OCI-LY1 (cell line): Measurements from ENCODE around the gene HRAS.
A peak's percentile ranks its signal among the peaks of the same experiment; 100 is the strongest.

Experiments
- H2AFZ ChIP-seq: fragments of 200-600 bp; sonication (generic), shearing (Covaris generic); 2 replicates; pipeline ENCODE4 v1.6.0; 2014; ENCODE audit warnings: antibody characterized with exemption, mild to moderate bottlenecking, low read length
- H3F3A ChIP-seq: fragments of 200-600 bp; sonication (generic), shearing (Covaris generic); 2 replicates; pipeline ENCODE4 v1.6.0; 2014; ENCODE audit warnings: mild to moderate bottlenecking, antibody characterized with exemption, low read length, moderate library complexity; ENCODE audit not compliant: insufficient read depth
- H3K27ac ChIP-seq: fragments of 200-600 bp; sonication (generic); 2 replicates; pipeline ENCODE4 v1.5.1; 2014; ENCODE audit warnings: low read length, mixed run types, mild to moderate bottlenecking, low read depth; ENCODE audit not compliant: poor library complexity, severe bottlenecking
- H3K27me3 ChIP-seq: fragments of 200-600 bp; sonication (generic); 2 replicates; pipeline ENCODE4 v1.6.0; 2014; ENCODE audit warnings: antibody characterized with exemption, mild to moderate bottlenecking, low read length, moderate library complexity; ENCODE audit not compliant: insufficient read depth
- H3K36me3 ChIP-seq: fragments of 200-600 bp; sonication (generic); 2 replicates; pipeline ENCODE4 v1.6.1; 2014; ENCODE audit warnings: mild to moderate bottlenecking, antibody characterized with exemption, low read length, moderate library complexity, mixed read lengths; ENCODE audit not compliant: insufficient read depth
- H3K4me1 ChIP-seq: fragments of 200-600 bp; sonication (generic); 2 replicates; pipeline ENCODE4 v1.5.1; 2014; ENCODE audit warnings: mild to moderate bottlenecking, low read length, moderate library complexity; ENCODE audit not compliant: insufficient read depth, severe bottlenecking
- H3K4me2 ChIP-seq: fragments of 200-600 bp; sonication (generic), shearing (Covaris generic); 2 replicates; pipeline ENCODE4 v1.6.1; 2014; ENCODE audit warnings: low read length
- H3K4me3 ChIP-seq: fragments of 200-600 bp; sonication (generic); 2 replicates; pipeline ENCODE4 v1.5.1; 2014; ENCODE audit warnings: low read length, low read depth, mild to moderate bottlenecking, mixed read lengths; ENCODE audit not compliant: poor library complexity, severe bottlenecking
- H3K79me2 ChIP-seq: fragments of 200-600 bp; shearing (Covaris generic); 2 replicates; pipeline ENCODE4 v1.6.1; 2016; ENCODE audit warnings: mixed run types, low read length, mixed read lengths; ENCODE audit not compliant: insufficient read depth
- H3K9ac ChIP-seq: fragments of 200-600 bp; sonication (generic), shearing (Covaris generic); 2 replicates; pipeline ENCODE4 v1.6.1; 2014; ENCODE audit warnings: mild to moderate bottlenecking, low read length, mixed read lengths
- H3K9me2 ChIP-seq: fragments of 200-600 bp; sonication (generic), shearing (Covaris generic); 2 replicates; pipeline ENCODE4 v1.6.1; 2014; ENCODE audit warnings: low read depth, mild to moderate bottlenecking, low read length, mixed read lengths
- H3K9me3 ChIP-seq: fragments of 200-600 bp; shearing (Covaris generic); 2 replicates; pipeline ENCODE4 v1.6.1; 2014; ENCODE audit warnings: low read length, mixed read lengths
- H4K20me1 ChIP-seq: fragments of 200-600 bp; sonication (generic), shearing (Covaris generic); 2 replicates; pipeline ENCODE4 v1.6.0; 2016; ENCODE audit warnings: mild to moderate bottlenecking, low read length; ENCODE audit not compliant: insufficient read depth
- EZH2 ChIP-seq: fragments of 200-600 bp; sonication (generic), shearing (Covaris generic); IDR thresholded peaks from 2 replicates; pipeline ENCODE4 v1.8.0; 2017; ENCODE audit warnings: borderline replicate concordance, mixed run types, mild to moderate bottlenecking, antibody characterized with exemption, low read length, moderate library complexity, mixed read lengths
- TF ChIP-seq, protein P1 (sequence below): fragments of 200-600 bp; sonication (generic), shearing (Covaris generic); IDR thresholded peaks from 2 replicates; pipeline ENCODE4 v1.5.1; 2017; ENCODE audit warnings: mild to moderate bottlenecking, antibody characterized with exemption, low read length, moderate library complexity, mixed read lengths

HRAS gene

DNA sequence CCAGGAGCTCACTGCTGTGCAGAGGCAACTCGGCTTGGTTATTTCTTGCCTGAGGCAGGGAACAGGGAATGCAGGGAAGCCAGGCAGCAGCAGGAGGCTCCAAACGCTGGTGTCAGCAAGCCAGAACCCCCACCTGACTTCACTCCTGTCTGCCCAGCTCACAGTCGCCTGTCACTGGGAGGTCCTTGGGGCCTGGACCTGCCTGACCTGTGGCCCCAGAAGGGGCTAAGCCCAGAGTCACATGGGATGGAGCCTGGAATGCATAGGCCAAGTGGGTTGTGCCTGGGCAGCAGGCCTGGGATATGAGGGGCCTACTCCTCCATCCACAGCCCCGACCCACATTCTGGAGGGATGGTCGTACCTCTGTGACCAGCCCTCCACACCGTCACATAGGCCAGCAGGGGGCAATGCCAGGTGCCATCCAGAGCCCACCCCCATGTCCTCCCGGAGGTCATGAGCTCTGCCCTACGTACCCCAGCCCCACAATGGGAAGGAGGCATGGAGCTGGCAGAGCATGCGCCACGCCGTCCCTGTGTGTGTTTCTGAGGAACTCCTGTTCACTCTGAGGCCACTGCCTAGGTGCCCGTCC is 30.6 kb upstream of the HRAS start:
- no peaks in the 10 kb centered on the region for H3K9me2 ChIP-seq
- H3K4me2 ChIP-seq, result no peak overlapping the region; the same call in 1 of the 2 replicates
- no peak overlapping the region for H3K27ac ChIP-seq
- H3K79me2 ChIP-seq, result no peaks in the 10 kb centered on the region
- no peaks in the 10 kb centered on the region; the same call in 1 of the 2 replicates for H3K36me3 ChIP-seq
- no peak overlapping the region for H3K9ac ChIP-seq
- peaks cover 5% of the 10 kb centered on the region; the same call in 1 of the 2 replicates for H3K27me3 ChIP-seq
- TF ChIP-seq EZH2, result no peak
- TF ChIP-seq, protein P1, sequence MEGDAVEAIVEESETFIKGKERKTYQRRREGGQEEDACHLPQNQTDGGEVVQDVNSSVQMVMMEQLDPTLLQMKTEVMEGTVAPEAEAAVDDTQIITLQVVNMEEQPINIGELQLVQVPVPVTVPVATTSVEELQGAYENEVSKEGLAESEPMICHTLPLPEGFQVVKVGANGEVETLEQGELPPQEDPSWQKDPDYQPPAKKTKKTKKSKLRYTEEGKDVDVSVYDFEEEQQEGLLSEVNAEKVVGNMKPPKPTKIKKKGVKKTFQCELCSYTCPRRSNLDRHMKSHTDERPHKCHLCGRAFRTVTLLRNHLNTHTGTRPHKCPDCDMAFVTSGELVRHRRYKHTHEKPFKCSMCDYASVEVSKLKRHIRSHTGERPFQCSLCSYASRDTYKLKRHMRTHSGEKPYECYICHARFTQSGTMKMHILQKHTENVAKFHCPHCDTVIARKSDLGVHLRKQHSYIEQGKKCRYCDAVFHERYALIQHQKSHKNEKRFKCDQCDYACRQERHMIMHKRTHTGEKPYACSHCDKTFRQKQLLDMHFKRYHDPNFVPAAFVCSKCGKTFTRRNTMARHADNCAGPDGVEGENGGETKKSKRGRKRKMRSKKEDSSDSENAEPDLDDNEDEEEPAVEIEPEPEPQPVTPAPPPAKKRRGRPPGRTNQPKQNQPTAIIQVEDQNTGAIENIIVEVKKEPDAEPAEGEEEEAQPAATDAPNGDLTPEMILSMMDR, result peak; percentile 28; the same call in 1 of the 2 replicates
- no peak overlapping the region for H2AFZ ChIP-seq
- H3K4me1 ChIP-seq, result peaks cover 33% of the 10 kb centered on the region
- no peaks in the 10 kb centered on the region for H4K20me1 ChIP-seq
- H3K9me3 ChIP-seq, result no peaks in the 10 kb centered on the region
- no peak overlapping the region for H3K4me3 ChIP-seq
- H3F3A ChIP-seq, result no peaks in the 10 kb centered on the region

DNA sequence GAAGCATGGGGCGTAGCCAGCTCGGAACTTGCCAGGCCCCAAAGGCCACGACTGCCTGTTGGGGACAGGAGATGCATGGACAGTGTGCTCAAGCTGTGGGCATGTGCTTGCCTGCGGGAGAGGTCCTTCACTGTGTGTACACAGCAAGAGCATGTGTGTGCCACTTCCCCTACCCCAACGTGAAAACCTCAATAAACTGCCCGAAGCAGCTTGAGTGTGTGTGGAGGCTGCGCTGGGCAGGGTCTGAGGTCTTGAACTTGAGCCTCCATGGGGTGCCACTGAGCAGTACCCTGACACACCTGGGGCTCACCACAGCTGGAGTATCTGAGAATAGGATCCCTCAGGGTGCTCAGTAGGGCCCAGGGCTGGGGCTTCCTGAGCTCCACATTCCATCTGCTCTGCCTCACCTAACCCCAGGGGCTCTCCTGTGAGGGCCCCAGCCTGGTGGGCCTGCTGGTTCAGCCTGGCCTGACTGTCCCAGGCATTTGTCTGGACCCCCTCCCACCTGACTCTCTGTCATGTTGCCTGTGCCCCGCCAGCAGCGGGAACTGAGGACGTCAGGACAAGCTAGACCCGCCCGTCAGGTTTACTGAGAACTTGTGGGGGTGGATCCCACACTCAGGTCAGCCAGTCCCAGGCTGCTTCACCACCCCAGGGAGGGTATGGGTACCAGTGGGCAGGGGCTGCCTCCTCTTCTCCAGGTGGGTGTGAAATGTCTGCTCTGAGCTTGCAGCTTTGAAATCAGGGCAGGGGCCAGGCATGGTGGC is 28.6 kb upstream of the HRAS start:
- Histone ChIP-seq H3K9me3 (no peaks in the 10 kb centered on the region), H3K4me2 (no peak overlapping the region), H3K4me3 (no peak overlapping the region), H3K9me2 (no peaks in the 10 kb centered on the region), H4K20me1 (no peaks in the 10 kb centered on the region), H2AFZ (no peak overlapping the region), H3K79me2 (no peaks in the 10 kb centered on the region), H3K27ac (no peak overlapping the region), H3K36me3 (no peaks in the 10 kb centered on the region; the same call in 1 of the 2 replicates), H3F3A (no peaks in the 10 kb centered on the region), H3K9ac (no peak overlapping the region), H3K4me1 (peaks cover 41% of the 10 kb centered on the region), H3K27me3 (no peaks in the 10 kb centered on the region)
- TF ChIP-seq EZH2, result no peak
- TF ChIP-seq, protein P1, result no peak

DNA sequence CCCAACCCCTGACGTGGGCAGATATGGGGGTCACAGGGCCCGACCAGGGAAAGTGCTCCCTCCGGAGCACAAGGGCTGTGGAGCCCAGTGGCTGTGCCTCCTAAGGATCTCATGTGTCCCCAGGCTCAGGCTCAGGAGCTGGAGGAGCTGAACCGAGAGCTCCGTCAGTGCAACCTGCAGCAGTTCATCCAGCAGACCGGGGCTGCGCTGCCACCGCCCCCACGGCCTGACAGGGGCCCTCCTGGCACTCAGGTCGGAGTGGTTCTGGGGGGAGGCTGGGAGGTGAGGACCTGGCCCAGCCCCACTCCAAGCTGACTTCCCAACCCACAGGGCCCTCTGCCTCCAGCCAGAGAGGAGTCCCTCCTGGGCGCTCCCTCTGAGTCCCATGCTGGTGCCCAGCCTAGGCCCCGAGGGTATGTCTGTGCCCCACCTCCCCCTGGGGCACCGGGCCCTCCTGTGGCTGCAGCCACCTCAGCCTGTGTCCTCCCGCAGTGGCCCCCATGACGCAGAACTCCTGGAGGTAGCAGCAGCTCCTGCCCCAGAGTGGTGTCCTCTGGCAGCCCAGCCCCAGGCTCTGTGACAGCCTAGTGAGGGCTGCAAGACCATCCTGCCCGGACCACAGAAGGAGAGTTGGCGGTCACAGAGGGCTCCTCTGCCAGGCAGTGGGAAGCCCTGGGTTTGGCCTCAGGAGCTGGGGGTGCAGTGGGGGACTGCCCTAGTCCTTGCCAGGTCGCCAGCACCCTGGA is 27.9 kb upstream of the HRAS start:
- no peak overlapping the region for H2AFZ ChIP-seq
- H3K9ac ChIP-seq, result no peak overlapping the region
- TF ChIP-seq, protein P1, result no peak
- no peak for TF ChIP-seq EZH2
- no peaks in the 10 kb centered on the region for H3K27me3 ChIP-seq
- no peaks in the 10 kb centered on the region for H4K20me1 ChIP-seq
- no peaks in the 10 kb centered on the region for H3F3A ChIP-seq
- peaks cover 39% of the 10 kb centered on the region for H3K4me1 ChIP-seq
- H3K36me3 ChIP-seq, result no peaks in the 10 kb centered on the region; the same call in 1 of the 2 replicates
- no peak overlapping the region for H3K4me3 ChIP-seq
- no peak overlapping the region for H3K4me2 ChIP-seq
- H3K79me2 ChIP-seq, result no peaks in the 10 kb centered on the region
- H3K9me3 ChIP-seq, result no peaks in the 10 kb centered on the region
- no peak overlapping the region for H3K27ac ChIP-seq
- no peaks in the 10 kb centered on the region for H3K9me2 ChIP-seq
